Panc1 (cell line): ENCODE data around the gene PPP1R16B. TPM values are rescaled to one million over a fixed set of nuclear protein-coding genes. Genes with fewer than 3 reads are reported as not detected.

Source experiments
- ATAC-seq: fragments of 200-7000 bp; cut with Tn5 transposase; 2 replicates; pipeline ENCODE4 v1.9.1; 2020; ENCODE audit warnings: mild to moderate bottlenecking, moderate library complexity
- BruUV-seq: library from RNA; stranded (reverse); fragments of 400-500 nt; replicated peaks from 2 replicates; lab custom pipeline; 2021; lab: Mats Ljungman, UMichigan
- CTCF ChIA-PET: fragments of 300-600 bp; sonication (Branson Sonifier 250); formaldehyde crosslinking; loops from one replicate; lab custom pipeline; 2022; ENCODE audit warnings: antibody characterized with exemption; lab: Charles Lee
- POLR2A ChIA-PET: fragments of 300-600 bp; sonication (Branson Sonifier 250); formaldehyde crosslinking; loops from one replicate; lab custom pipeline; 2022; ENCODE audit warnings: antibody characterized with exemption; lab: Charles Lee
- DNase-seq: peaks from one replicate; pipeline ENCODE4 v3.0.0-alpha.2; 2010; ENCODE audit warnings: low read depth, low spot score
- H3K27ac ChIP-seq: 2 replicates; pipeline ENCODE4 v1.5.1; 2011; ENCODE audit warnings: mild to moderate bottlenecking, low read length, inconsistent platforms
- H3K27me3 ChIP-seq: fragments of 200-500 bp; sonication (Bioruptor generic); 2 replicates; pipeline ENCODE4 v1.6.0; 2014; ENCODE audit warnings: low read length, inconsistent platforms; ENCODE audit not compliant: control insufficient read depth, insufficient read depth
- H3K36me3 ChIP-seq: fragments of 200-500 bp; sonication (Bioruptor generic); 2 replicates; pipeline ENCODE4 v1.5.1; 2014; ENCODE audit warnings: inconsistent platforms, mild to moderate bottlenecking, low read length, moderate library complexity; ENCODE audit not compliant: control insufficient read depth, insufficient read depth
- H3K4me1 ChIP-seq: 2 replicates; pipeline ENCODE4 v1.5.1; 2011; ENCODE audit warnings: inconsistent platforms, mild to moderate bottlenecking, low read length, moderate library complexity; ENCODE audit not compliant: control insufficient read depth, insufficient read depth
- H3K4me3 ChIP-seq, 2 experiments: 2 replicates each; pipeline ENCODE4 v1.5.1; 2011 to 2012; ENCODE audit warnings: low read depth in 2 of 2, low read length in 2 of 2, mild to moderate bottlenecking in 2 of 2, inconsistent platforms in 1 of 2, moderate library complexity in 1 of 2
- H3K9me3 ChIP-seq: fragments of 200-500 bp; sonication (Bioruptor generic); 2 replicates; pipeline ENCODE4 v1.5.1; 2014; ENCODE audit warnings: low read depth, mild to moderate bottlenecking, inconsistent platforms, low read length, moderate library complexity; ENCODE audit not compliant: control insufficient read depth, insufficient read depth
- CTCF ChIP-seq: fragments of 450-650 bp; IDR thresholded peaks from 2 replicates; pipeline ENCODE4 v1.5.1; 2017; ENCODE audit warnings: mild to moderate bottlenecking
- POLR2AphosphoS5 ChIP-seq: IDR thresholded peaks from 2 replicates; pipeline ENCODE4 v1.6.1; 2012; ENCODE audit warnings: mild to moderate bottlenecking, low read depth, low read length, moderate library complexity
- REST ChIP-seq, 2 experiments: IDR thresholded peaks; 2 replicates each; pipeline ENCODE4 v1.6.1; 2011 to 2012; ENCODE audit warnings: low read depth in 2 of 2, control low read depth in 1 of 2, low read length in 1 of 2, mild to moderate bottlenecking in 1 of 2, moderate library complexity in 1 of 2; ENCODE audit not compliant: insufficient read depth in 1 of 2
- SIN3A ChIP-seq: IDR thresholded peaks from 2 replicates; pipeline ENCODE4 v1.6.1; 2012; ENCODE audit warnings: low read depth, mild to moderate bottlenecking, low read length, moderate library complexity, borderline replicate concordance; ENCODE audit not compliant: insufficient read depth
- TCF7L2 ChIP-seq: IDR thresholded peaks from 2 replicates; pipeline ENCODE4 v1.6.1; 2011; ENCODE audit warnings: mild to moderate bottlenecking, low read depth, low read length, inconsistent platforms
- in situ Hi-C: cut with HindIII; loops from 2 replicates; pipeline ENCODE4 v1.10.0; 2016; ENCODE audit warnings: low sequenced_read_pairs, low pct_unique_long_range_greater_than_20kb
- intact Hi-C: fragments of 100-400 bp; cut with micrococcal nuclease; formaldehyde crosslinking; loops from one replicate; pipeline ENCODE4 v1.10.0; 2022; ENCODE audit not compliant: unreplicated experiment
- total RNA-seq: library from RNA; stranded (reverse); gene quantifications from one replicate; pipeline ENCODE4 v1.2.1, GENCODE V29; 2021; ENCODE audit not compliant: unreplicated experiment

The PPP1R16B gene
- total RNA-seq, 1 experiment from 2014 or later, result 0.92 TPM

GRCh38 chr20:38762174-38762573 lies 43.3 kb upstream of the PPP1R16B start:
- Histone ChIP-seq H3K27ac (no peak overlapping the region), H3K27me3 (no peaks in the 10 kb centered on the region), H3K36me3 (peaks cover 20% of the 10 kb centered on the region), H3K9me3 (no peaks in the 10 kb centered on the region), H3K4me1 (no peaks in the 10 kb centered on the region), H3K4me3 (no peak overlapping the region)
- ATAC-seq (no peak), DNase-seq (no peak)
- no TSS peak for BruUV-seq
- TF ChIP-seq SIN3A (no peak), POLR2AphosphoS5 (no peak), CTCF (no peak), TCF7L2 (no peak), REST (IDR thresholded peaks at IDR 0.05; ENCODE audit: insufficient read depth in 1 of 2, low read depth in 2 of 2, low read length in 1 of 2) (no peak)
- POLR2A ChIA-PET, result interaction anchor here (0.6 kb wide), 1 partner anchor 22 kb away, joined by 10 read pairs; no protein-coding TSS in a partner anchor
- intact Hi-C loops, result no loop called here
- in situ Hi-C loops, result no loop called here
- CTCF ChIA-PET, result no interaction called here

GRCh38 chr20:38763616-38764015 lies 41.9 kb upstream of the PPP1R16B start:
- Histone ChIP-seq H3K4me1 (no peaks in the 10 kb centered on the region), H3K4me3 (no peak overlapping the region), H3K9me3 (no peaks in the 10 kb centered on the region), H3K36me3 (peaks cover 18% of the 10 kb centered on the region), H3K27me3 (no peaks in the 10 kb centered on the region), H3K27ac (no peak overlapping the region)
- ATAC-seq (no peak), DNase-seq (no peak)
- TF ChIP-seq SIN3A (no peak), TCF7L2 (no peak), POLR2AphosphoS5 (no peak), REST (IDR thresholded peaks at IDR 0.05; ENCODE audit: insufficient read depth in 1 of 2, low read depth in 2 of 2, low read length in 1 of 2) (no peak), CTCF (no peak)
- ChIA-PET POLR2A (no interaction called here), CTCF (no interaction called here)
- intact Hi-C loops, result no loop called here
- in situ Hi-C loops, result no loop called here
- no TSS peak for BruUV-seq
